NT2/D1 (cell line): ENCODE data around the gene HECW1.

Experiments used
- DNase-seq: peaks from one replicate; pipeline ENCODE4 v3.0.0-alpha.2; 2011; ENCODE audit warnings: low read depth, low spot score
- H3K27me3 ChIP-seq: 2 replicates; pipeline ENCODE4 v1.6.0; 2011; ENCODE audit warnings: mild to moderate bottlenecking; ENCODE audit not compliant: insufficient read length, insufficient read depth
- H3K36me3 ChIP-seq: 2 replicates; pipeline ENCODE4 v1.6.1; 2011; ENCODE audit warnings: mild to moderate bottlenecking, low read length, mixed read lengths; ENCODE audit not compliant: insufficient read depth, insufficient read length
- H3K4me1 ChIP-seq: 2 replicates; pipeline ENCODE4 v1.5.1; 2011; ENCODE audit not compliant: insufficient read depth, insufficient read length
- H3K4me3 ChIP-seq: 2 replicates; pipeline ENCODE4 v1.5.1; 2011; ENCODE audit warnings: low read depth; ENCODE audit not compliant: insufficient read length
- H3K9ac ChIP-seq: 2 replicates; pipeline ENCODE4 v1.6.0; 2011; ENCODE audit warnings: low read depth; ENCODE audit not compliant: insufficient read length
- H3K9me3 ChIP-seq: 2 replicates; pipeline ENCODE4 v1.5.1; 2011; ENCODE audit warnings: mild to moderate bottlenecking, low read length; ENCODE audit not compliant: insufficient read depth
- SUZ12 ChIP-seq: IDR thresholded peaks from 2 replicates; pipeline ENCODE4 v1.6.1; 2011; ENCODE audit not compliant: insufficient read length, insufficient read depth; ENCODE audit errors: extremely low read depth
- YY1 ChIP-seq: IDR thresholded peaks from 2 replicates; pipeline ENCODE4 v1.6.1; 2011; ENCODE audit not compliant: insufficient read length, insufficient read depth
- ZNF274 ChIP-seq: IDR thresholded peaks from 2 replicates; pipeline ENCODE4 v1.6.1; 2011; ENCODE audit warnings: mild to moderate bottlenecking, low read depth, low read length

The HECW1 gene

GRCh38 chr7:43302211-43302711, 189.8 kb downstream of the HECW1 start:
- H3K4me3 ChIP-seq, result no peak overlapping the region
- H3K9me3 ChIP-seq, result no peaks in the 10 kb centered on the region
- no peak for DNase-seq
- peak overlapping the region; percentile 34 for H3K9ac ChIP-seq
- no peaks in the 10 kb centered on the region for H3K27me3 ChIP-seq
- H3K36me3 ChIP-seq, result no peaks in the 10 kb centered on the region
- TF ChIP-seq ZNF274, result no peak
- no peak for TF ChIP-seq YY1
- TF ChIP-seq SUZ12, result no peak
- H3K4me1 ChIP-seq, result peaks cover 4% of the 10 kb centered on the region

GRCh38 chr7:43302773-43303460, 190.5 kb downstream of the HECW1 start:
- no peaks in the 10 kb centered on the region for H3K36me3 ChIP-seq
- H3K4me1 ChIP-seq, result peaks cover 4% of the 10 kb centered on the region
- TF ChIP-seq ZNF274 (no peak), SUZ12 (no peak), YY1 (no peak)
- H3K4me3 ChIP-seq, result no peak overlapping the region
- no peaks in the 10 kb centered on the region for H3K9me3 ChIP-seq
- H3K27me3 ChIP-seq, result no peaks in the 10 kb centered on the region
- no peak overlapping the region for H3K9ac ChIP-seq
- DNase-seq, result no peak

- no peaks in the 10 kb centered on the region for H3K9me3 ChIP-seq
- TF ChIP-seq YY1 (no peak), ZNF274 (no peak), SUZ12 (no peak)
- H3K36me3 ChIP-seq, result no peaks in the 10 kb centered on the region
- H3K9ac ChIP-seq, result no peak overlapping the region
- H3K27me3 ChIP-seq, result no peaks in the 10 kb centered on the region
- no peak overlapping the region for H3K4me3 ChIP-seq
- no peak for DNase-seq
- peaks cover 4% of the 10 kb centered on the region for H3K4me1 ChIP-seq
These were observed 191.3 kb downstream of the HECW1 start for GRCh38 chr7:43303740-43304241.

- no peaks in the 10 kb centered on the region for H3K9me3 ChIP-seq
- H3K4me1 ChIP-seq, result peaks cover 4% of the 10 kb centered on the region
- H3K9ac ChIP-seq, result no peak overlapping the region
- TF ChIP-seq YY1 (no peak), ZNF274 (no peak), SUZ12 (no peak)
- H3K36me3 ChIP-seq, result no peaks in the 10 kb centered on the region
- H3K27me3 ChIP-seq, result no peaks in the 10 kb centered on the region
- H3K4me3 ChIP-seq, result no peak overlapping the region
- no peak for DNase-seq
These were observed 194.0 kb downstream of the HECW1 start for GRCh38 chr7:43306404-43306803.

GRCh38 chr7:43307522-43307921, 195.1 kb downstream of the HECW1 start:
- Histone ChIP-seq H3K27me3 (no peaks in the 10 kb centered on the region), H3K9ac (no peak overlapping the region), H3K9me3 (no peaks in the 10 kb centered on the region), H3K4me1 (no peaks in the 10 kb centered on the region), H3K36me3 (no peaks in the 10 kb centered on the region), H3K4me3 (no peak overlapping the region)
- no peak for TF ChIP-seq SUZ12
- TF ChIP-seq ZNF274, result no peak
- no peak for TF ChIP-seq YY1
- no peak for DNase-seq

GRCh38 chr7:43308913-43309705, 196.7 kb downstream of the HECW1 start:
- Histone ChIP-seq H3K4me1 (no peaks in the 10 kb centered on the region), H3K9me3 (no peaks in the 10 kb centered on the region), H3K4me3 (no peak overlapping the region), H3K9ac (no peak overlapping the region), H3K36me3 (no peaks in the 10 kb centered on the region), H3K27me3 (no peaks in the 10 kb centered on the region)
- no peak for DNase-seq
- TF ChIP-seq SUZ12, result no peak
- TF ChIP-seq YY1, result no peak
- no peak for TF ChIP-seq ZNF274

GRCh38 chr7:43309706-43310022, 197.2 kb downstream of the HECW1 start:
- H3K9me3 ChIP-seq, result no peaks in the 10 kb centered on the region
- DNase-seq, result no peak
- no peaks in the 10 kb centered on the region for H3K4me1 ChIP-seq
- H3K9ac ChIP-seq, result no peak overlapping the region
- no peaks in the 10 kb centered on the region for H3K36me3 ChIP-seq
- H3K27me3 ChIP-seq, result no peaks in the 10 kb centered on the region
- no peak overlapping the region for H3K4me3 ChIP-seq
- TF ChIP-seq YY1 (no peak), SUZ12 (no peak), ZNF274 (no peak)
